HG02981 (cell line): ENCODE measurements around the gene SLC2A11.

ENCODE experiments used
- ATAC-seq: cut with Tn5 transposase; IDR thresholded peaks from one replicate; pipeline ENCODE4 v1.9.1; 2021; ENCODE audit warnings: mild to moderate bottlenecking, moderate library complexity; ENCODE audit not compliant: unreplicated experiment

Gene SLC2A11, protein sequence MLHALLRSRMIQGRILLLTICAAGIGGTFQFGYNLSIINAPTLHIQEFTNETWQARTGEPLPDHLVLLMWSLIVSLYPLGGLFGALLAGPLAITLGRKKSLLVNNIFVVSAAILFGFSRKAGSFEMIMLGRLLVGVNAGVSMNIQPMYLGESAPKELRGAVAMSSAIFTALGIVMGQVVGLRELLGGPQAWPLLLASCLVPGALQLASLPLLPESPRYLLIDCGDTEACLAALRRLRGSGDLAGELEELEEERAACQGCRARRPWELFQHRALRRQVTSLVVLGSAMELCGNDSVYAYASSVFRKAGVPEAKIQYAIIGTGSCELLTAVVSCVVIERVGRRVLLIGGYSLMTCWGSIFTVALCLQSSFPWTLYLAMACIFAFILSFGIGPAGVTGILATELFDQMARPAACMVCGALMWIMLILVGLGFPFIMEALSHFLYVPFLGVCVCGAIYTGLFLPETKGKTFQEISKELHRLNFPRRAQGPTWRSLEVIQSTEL

DNA sequence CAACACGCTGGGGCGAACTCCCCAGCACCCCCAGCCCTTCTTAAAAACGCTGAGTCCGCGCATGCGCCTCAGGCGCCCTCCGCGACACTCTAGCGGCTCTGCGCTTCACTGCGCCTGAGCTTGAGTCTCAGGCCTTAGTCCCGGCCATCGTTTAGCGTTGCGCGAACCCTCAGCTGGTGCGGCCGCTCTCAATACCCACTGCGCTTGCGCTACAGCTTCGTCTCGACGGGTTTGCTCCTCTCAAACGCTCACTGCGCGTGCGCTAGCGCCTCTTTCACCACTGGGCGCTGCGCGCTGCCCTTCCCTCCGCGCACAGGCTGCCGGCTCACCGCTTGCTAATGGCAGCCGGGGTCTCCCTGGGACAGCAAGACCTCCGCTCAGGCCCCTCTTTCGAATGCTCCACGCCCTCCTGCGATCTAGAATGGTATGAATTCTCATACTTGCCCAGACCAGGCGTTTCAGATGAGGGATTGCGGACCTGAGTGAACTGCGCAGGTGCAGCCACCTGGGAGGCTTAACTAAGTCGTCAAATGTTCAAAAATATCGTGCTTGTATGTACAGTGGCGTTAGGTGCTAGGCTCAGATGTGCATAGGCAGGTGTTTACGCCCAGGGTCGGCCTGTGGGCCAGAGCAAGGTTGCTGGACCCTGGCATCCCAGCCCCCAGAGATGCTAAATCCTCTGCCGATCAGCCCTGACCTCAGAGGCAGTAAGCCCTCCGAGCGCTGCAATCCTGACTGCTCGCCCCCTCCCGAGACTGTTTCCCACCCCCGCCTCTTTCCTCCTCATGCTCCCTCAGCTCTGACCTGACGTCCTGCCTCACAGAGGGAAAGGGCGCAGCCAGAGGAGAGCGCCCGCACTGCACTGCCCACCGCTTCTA lies at the start of gene SLC2A11:
SLC2A11 (plus strand) TSS at position 270 of the 878 bp plus-strand sequence; CDS start at position 395, 125 bp downstream.
- ATAC-seq = peak; percentile 94

DNA sequence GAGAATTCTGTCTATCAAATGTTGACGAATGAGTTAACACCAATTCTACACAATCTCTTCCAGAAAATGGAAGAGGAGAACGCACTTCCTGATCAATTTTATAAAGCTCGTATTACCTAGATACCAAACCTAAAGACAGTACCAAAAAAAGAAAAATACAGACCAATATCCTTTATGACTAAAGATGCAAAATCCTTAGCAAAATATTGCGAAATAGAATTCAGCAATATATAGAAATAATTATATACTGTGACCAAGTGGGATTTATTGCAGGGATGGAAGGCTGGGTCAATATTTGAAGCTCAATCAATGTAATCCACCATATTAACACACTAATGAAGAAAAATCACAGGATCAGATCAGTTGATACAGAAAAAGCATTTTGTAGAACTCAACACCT lies 45.3 kb upstream of the SLC2A11 start:
- ATAC-seq = no peak

DNA sequence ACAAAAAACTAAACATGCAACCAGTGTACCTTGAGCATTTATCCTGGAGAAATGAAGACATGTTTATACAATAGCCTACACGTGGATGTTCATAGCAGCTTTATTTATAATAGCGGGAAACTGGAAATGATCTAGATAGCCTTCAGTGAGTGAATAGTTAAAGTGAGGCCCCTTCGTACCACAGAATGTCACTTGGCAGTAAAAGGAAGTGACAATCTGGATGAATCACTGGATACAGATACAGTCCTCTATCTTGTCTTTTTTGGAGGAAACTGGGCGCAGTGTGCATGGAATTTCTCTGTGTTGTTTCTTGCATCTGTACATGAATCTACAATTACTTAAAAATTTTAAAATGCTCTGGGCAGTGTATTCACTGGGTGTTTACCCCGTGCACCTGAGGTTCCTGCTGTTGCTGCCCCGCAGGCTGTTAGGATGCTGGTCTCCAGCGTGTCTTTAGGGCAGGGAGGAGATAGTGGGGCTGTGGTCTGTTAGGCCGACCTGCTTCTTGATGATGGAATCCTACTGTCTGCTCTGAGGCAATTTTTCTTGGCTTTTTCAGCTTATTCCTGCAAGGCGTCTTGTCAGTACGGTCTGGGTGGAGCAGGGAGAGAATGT lies 42.0 kb upstream of the SLC2A11 start:
- ATAC-seq = no peak

DNA sequence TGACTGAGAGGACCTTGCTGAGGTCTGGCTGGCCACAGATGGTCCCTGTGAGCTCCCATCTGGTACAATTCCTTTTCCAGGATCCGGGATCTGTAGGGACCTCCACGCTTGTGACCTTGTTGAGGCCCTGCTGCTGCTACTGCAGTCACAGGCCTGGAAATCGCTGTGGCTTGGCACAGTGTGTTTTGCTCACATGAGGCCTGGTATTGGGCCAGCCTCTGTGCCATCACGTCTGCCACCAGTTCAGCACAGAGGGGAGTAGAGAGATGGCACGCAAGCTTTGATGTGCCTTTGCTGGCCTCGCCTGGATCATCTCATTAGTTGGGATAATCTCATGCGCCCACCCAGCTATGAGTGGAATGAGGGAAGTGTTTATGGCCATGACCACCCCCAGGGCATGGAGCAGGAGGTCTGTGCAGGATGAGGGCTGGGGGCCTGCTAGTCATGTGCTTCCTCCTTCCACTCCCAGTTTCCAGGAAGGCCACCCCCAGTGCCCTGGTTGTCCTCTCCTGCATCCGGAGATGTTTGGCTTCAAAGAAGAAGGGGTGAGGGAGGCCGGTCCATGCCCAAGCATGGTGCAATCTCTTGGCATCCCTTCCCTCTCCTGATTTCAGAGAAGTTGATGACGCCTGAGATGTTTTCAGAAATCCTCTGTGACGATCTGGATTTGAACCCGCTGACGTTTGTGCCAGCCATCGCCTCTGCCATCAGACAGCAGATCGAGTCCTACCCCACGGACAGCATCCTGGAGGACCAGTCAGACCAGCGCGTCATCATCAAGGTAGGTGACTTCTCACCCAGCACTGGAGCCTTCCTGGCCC lies 41.3 kb upstream of the SLC2A11 start:
- no peak for ATAC-seq

DNA sequence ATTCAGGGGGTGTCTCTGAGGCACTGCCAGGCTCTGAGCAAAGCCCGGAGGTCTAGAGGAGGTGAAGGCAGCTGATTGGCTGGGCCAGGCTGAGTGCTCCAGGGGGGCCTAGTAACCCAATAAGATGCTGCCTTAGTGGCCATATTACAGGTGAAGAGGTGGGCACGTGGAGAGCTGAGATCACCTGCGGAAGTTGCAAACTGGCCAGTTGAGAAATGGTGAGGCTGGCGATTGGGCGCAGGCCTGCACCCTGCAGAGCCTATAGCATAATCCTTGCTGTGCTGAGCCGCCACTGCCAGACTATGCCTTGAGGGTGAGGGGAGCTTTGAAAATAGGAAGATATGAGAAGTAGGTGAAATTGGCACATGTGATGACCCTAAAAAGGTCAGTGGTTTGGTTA lies 40.5 kb upstream of the SLC2A11 start:
- no peak for ATAC-seq

DNA sequence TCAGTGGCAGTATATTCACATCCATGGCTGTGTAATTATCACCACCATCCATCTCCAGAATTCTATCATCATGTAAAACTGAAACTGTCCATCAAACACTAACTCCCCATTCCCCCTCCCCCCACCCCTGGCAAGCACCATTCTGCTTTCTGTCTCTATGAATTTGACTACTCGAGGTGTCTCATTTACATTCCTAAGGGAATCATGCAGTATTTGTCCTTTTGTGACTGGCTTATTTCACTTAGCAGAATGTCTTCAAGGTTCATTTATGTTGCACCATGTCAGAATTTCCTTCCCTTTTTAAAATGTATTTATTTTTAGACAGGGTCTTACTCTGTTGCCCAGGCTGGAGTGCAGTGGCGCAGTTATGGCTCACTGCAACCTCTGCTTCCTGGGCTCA lies 39.1 kb upstream of the SLC2A11 start:
- ATAC-seq = no peak

DNA sequence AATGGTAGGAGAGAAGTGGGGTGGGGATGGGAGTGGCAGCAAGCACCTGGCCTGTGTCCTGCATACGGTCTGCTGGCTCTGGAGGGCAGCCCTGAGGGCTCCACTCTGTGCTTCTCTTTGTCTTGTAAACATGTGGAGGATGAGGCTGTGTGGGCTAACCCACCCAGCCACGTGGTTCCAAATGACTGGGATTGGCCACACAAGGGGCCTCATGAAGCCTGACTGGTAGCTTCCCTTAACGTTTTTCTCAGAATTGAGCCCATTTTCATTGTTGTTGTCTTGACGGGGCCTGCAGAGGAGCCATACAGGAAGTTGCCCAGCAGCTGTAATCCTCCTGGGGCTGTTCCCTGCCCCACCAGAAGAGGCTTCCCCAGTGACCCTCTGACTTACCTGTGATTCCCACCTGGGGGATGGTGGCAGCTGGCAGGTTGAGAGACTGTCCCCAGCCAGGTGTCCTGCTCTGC lies 36.9 kb upstream of the SLC2A11 start:
- no peak for ATAC-seq

DNA sequence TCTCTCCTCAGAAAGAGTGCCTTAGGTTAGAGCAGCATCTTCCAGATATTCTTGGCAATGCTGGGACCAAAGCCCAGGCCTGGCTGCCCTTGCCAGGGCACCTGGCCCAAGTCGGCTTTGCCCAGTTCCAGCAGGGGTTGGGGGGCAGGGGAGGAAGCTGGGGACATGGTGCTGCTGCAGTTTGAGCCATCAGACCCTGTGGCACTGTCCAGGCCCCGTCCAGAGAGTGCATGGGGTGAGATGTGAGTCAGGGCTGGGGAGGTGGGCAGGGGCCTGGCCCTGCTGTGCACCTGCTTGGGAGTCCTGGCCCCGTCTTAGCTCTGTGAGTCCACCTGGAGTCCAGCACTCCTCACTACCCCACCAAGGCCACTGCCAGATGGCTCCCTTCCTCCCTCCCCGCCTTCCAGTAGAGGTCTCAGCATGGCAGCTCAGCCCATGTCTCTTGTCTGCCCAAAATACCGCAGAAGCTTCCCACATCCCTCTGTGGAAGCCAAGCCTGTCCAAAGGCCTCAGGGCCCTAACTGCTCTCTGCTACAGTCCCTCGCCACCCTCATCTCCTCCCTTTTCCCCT lies 35.5 kb upstream of the SLC2A11 start:
- ATAC-seq = no peak

DNA sequence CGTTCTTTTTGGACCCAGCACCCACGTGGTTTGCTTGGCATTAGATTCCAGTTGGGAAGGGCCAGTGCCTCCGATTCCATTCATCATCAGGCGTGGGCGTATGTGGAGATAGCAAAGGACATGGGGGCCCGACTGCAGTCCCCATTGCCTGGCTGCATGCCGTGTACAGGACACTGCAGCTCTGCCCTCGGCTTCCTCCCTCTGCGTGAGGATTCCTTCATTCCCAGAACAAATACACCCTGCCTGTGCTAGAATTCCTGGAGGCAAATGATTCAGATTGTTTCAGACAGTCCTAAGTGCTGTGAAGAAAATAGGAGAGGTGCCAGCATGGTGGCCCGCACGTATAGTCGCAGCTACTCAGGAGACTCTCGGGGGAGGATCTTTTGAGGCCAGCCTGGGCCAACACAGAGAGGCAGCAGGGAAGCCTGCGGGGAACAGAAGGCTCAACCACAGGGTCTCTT lies 34.3 kb upstream of the SLC2A11 start:
- no peak for ATAC-seq

DNA sequence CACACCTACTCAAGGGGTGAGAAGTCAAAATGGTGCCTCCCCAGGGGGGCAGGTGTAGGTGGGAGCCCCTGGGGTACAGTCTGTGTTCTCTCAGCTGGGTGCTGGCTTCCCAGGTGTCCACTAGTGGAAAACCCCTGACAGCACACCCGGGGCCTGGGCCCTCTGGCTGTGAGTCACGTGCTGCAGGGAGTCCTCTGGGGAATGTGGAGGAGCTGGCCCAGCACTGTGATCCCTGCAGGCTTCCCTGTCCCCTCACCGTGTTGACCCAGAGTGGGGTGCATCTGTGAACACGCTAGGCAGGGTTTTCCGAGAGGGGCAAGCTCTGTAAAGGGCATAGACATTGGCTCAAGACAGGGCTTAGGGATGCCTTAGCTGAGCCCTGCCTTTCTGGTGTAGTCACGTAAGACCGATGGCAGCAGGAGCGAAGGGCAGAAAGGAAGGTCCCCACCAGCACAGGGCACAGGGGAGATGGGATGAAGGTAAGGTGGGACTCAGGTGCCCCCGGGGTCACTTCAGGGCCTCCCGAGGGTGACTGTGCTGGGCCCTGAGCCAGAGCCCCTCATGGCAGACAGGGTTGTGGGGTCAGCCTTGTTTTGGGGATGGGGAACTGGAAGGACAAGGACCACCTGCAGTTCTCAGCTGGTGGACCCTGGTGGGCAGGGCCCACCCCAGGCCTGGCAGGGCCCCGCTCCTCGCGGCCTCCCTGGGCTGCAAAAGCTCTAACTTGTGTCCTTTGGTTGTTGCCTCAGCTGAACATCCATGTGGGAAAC lies 33.0 kb upstream of the SLC2A11 start:
- ATAC-seq = no peak

DNA sequence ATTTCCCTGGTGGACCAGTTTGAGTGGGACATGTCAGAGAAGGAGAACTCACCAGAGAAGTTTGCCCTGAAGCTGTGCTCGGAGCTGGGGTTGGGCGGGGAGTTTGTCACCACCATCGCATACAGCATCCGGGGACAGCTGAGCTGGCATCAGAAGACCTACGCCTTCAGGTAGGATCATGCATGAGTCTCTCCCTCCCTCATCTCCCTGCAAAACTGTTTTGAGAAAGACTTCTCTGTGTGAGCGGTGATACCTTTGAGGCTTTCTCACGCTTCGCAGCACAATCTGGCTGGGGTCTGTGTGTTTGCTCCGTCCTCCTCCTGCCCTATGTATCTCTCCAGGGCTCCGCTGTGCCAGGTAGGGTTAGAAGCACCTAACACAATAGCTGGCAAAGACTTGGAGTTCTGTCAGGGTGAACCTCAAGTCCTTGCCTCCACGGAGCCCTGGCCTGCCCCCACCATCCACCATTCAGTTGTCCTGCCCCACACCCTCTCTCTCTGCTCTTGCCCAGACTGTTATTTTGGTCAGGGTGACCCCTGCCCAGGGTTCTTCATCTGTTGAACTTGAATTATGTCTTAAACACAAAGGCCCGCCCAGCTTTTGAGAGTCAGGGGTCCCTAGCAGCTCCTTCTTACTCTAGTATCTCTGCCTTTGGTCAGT lies 32.3 kb upstream of the SLC2A11 start:
- no peak for ATAC-seq

DNA sequence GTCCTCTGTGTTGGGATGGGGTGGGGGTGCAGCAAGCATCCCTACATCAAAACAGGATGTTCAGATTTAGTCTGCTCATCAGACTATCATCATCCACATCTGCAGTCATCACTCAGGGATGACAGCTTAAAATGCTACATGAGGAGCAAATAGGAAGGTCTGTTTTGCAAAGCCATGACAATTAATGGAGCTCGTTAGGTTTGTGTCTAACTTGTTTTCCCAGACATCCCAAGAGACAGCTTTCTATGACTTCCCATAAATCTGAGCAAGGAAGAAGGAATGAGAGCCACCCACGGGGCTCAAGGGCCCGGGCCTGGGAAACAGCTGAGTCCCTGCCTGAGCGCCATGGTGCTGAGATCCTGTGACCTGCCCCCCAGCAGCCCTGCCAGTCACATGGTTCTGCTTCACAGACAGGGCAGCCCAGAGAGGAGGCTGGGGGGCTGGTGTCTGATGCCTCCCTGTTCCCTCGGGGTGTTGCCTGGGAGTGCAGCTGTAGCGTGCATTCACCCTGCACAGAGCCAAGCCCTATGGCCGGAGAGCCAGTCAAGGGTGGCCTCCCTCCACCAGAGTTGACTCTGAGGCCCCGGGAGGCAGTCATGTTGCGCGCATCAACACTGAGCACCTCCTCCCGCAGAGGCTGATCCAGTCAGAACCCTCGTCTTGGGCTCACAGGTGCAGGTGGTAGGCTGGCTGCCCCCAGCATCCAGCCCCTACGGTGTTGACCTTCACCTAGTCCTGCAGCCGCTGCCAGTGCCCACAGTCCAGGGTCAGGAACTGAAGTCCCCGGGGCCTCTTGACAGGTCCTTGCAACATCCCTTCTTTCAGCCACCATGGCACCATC lies 30.9 kb upstream of the SLC2A11 start:
- ATAC-seq = no peak

DNA sequence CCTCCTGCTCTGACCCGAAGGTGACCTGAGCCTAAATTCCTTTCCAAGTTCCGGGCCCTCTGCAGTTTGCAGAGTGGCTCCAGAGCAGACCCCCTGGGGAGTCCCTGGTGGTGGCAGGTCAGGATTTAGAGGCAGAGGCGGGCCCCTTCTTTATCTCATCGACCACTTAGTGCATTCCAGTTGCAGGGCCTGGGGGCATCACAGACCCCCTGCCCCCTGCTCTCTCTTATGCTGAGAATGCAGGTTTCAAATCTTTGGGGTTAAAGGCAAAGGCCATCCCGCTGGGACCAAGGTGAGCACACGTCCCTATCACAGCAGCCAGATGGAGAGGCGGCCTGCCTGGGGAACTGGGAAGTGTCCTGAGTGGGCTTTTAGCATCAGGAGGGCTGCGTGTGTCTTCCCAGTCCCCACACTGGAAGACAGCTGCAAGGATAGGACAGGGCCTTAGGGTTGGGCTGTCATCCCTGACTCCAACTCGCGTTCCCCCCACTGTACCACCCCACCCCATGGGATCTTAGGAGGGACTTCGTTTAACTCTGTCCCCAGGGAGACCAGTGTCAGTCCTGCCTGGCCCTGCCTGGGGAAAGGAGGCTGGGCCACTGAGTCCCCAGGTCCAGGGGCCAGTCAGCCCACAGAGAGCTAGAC lies 30.2 kb upstream of the SLC2A11 start:
- ATAC-seq = no peak

DNA sequence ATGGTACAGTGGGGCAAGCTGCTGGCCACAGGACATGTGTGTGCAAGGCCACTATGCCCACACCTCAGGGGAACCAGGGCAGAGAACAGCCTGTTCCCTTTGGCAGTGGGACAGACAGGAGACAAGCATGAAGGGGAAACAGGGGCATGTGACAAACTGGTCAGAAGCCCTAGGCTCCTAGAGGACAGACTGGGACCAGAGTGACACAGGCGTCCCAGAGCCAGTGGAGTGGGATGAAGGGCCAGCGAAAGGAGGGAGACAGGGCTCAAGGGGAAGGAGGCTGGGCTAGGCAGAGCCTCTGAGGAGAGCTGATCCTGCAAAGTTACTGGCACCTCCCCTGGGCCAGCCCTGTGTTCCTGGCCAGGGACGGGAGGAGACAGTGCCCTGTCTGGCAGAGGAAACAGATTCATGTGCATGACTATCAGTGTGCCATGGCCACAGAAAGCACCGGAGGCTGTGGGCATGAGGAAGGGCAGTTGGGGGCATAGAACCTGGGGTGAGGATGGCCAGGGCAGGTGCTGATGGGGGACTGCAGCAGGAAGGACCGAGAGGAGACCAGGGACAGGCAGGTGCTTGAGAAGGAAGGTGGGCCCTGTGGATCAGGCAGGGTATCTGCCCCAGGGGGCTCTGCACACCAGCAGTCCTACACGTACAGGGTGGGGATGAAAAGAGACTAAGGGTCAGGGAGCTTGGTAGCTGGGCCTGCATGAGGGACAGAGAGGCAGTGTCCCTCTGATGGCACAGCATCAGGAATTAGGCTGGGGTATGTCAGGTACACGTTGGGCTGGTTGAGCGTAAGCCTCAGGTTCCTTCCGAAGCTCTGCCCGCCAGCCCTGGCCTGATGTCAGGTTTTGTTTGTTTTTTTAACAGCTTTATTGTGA lies 28.6 kb upstream of the SLC2A11 start:
- no peak for ATAC-seq

DNA sequence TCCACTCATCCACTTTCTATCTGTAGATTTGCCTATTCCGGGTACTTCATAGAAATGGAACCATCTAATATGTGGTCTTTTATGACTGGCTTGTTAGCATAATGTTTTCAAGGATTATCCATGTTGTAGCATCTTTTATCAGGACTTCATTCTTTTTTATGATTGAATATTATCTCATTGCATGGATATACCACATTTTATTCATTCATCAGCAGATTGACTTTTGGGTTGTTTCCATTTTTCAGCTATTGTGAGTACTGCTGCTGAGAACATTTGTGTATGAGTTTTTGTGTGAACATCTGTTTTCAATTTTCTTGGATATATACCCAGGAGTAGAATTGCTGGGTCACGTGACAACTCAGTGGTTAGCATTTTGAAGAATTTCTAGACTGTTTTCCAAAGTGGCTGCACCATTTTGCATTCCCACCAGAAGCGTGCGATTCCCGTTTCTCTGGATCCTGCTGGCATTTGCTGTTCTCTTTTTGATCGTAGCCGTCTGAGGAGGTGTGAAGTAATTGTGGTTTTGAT lies 27.8 kb upstream of the SLC2A11 start:
- no peak for ATAC-seq

DNA sequence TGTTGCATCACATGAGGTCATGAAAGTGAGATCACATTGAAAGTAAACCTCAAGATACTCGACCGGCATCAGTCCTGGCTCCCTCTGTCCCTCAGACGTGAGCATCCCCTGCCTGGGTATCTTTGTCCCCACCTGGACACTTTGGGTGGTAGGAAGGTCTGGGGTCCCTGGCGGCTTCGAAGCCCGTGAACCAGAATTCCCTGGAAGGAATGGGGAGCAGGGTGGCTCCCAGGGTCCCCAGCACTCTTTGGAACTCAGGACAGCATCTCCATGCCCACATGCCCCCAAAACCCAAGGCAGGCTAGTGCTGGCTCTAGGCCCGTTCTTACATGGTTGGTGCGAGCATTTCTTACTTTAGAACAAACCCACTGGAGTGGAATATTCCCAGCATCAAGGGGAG lies 26.4 kb upstream of the SLC2A11 start:
- ATAC-seq = no peak
